ENCODE results near the gene MAP7.
"Not testable (repeated sequence)": the region's sequence is repeated elsewhere in the genome, so short reads cannot be mapped to it uniquely, and the experiment has no call there.

MAP7 gene

DNA sequence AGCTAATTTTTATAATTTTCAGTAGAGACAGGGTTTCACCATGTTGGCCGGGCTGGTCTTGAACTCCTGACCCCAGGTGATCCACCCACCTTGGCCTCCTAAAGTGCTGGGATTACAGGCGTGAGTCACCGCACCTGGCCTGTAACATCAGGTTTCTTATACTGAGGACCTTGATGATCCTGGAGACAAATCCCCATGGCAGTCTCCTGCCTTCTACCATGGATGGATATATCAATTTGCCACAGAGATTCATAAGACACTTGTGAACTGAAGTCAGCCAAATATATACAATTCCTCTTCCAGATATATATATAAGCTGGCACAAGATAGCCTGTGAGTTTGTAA lies 60.6 kb downstream of the MAP7 start:
- CTCF ChIA-PET = interaction anchor here (1.3 to 2.2 kb wide), 2 partner anchors 9 to 61 kb away, joined by 3 to 7 read pairs; partner anchors contain the start of gene MAP7
- H3K4me1 ChIP-seq (ENCODE audit: control extremely low read depth in 1 of 4, control insufficient read depth in 4 of 4, insufficient read depth in 4 of 4, low read length in 3 of 4); H3K36me3 ChIP-seq (ENCODE audit: control insufficient read depth in 4 of 4, insufficient read depth in 4 of 4, low read length in 3 of 4); H3K4me3 ChIP-seq (ENCODE audit: control insufficient read depth in 1 of 7, extremely low read depth in 1 of 7, insufficient read depth in 4 of 7, low read depth in 2 of 7, low read length in 6 of 7); DNase-seq; POLR2A ChIA-PET; H3K27me3 ChIP-seq (replicated peaks in 2 of 5; ENCODE audit: control insufficient read depth in 4 of 5, insufficient read depth in 5 of 5, low read length in 4 of 5); H3K27ac ChIP-seq (ENCODE audit: insufficient read depth in 1 of 2, low read depth in 1 of 2, low read length in 2 of 2, poor library complexity in 1 of 2, severe bottlenecking in 2 of 2); H3K9me3 ChIP-seq (ENCODE audit: control extremely low read depth in 1 of 5, control insufficient read depth in 4 of 5, insufficient read depth in 2 of 5, low read depth in 1 of 5, low read length in 4 of 5): not testable (repeated sequence)
- WGBS (ENCODE audit: insufficient coverage) = 100% methylated on average over 3 of the region's 3 CpGs

DNA sequence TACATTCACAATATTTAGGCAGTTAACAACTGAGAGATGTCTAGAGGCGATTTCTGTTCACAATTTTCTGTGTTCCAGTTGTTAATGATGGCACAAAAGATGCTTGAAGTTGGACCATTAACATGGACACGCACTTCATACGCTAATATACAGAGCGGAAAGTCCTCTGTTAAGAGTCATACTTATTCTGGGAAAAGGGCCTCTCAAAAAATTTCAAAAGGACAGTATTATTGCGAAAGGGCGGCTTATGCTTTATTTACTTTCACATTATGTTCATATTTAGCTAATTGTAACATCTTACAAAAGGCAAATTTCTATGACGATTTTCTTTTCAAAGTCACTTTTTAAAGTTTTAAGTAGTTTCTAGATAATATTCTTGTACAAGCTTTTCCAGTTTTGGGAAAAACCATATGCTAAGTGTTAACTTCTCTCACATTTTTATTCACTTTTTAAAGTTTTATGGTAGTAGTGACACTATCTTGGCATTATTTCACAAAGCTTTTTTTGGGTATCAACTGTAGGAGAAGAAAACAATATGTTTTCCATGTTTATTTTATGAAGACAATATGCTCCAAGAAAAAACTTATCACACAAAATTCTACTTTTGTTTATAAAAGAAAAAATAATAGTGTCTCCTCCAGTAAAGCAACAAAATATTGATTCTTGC lies 62.3 kb downstream of the MAP7 start:
- H3K27ac ChIP-seq (ENCODE audit: insufficient read depth in 1 of 2, low read depth in 1 of 2, low read length in 2 of 2, poor library complexity in 1 of 2, severe bottlenecking in 2 of 2) = no peak overlapping the region
- H3K4me3 ChIP-seq (ENCODE audit: control insufficient read depth in 1 of 7, extremely low read depth in 1 of 7, insufficient read depth in 4 of 7, low read depth in 2 of 7, low read length in 6 of 7) = no peak overlapping the region
- peaks cover 0 to 2% (median 0%) of the 10 kb centered on the region in 4 experiments for H3K36me3 ChIP-seq (ENCODE audit: control insufficient read depth in 4 of 4, insufficient read depth in 4 of 4, low read length in 3 of 4)
- no peaks in the 10 kb centered on the region for H3K27me3 ChIP-seq (replicated peaks in 2 of 5; ENCODE audit: control insufficient read depth in 4 of 5, insufficient read depth in 5 of 5, low read length in 4 of 5)
- no peak for DNase-seq
- ChIA-PET POLR2A (no interaction called here), CTCF (no interaction called here)
- peaks cover 0 to 5% (median under 1%) of the 10 kb centered on the region in 4 experiments for H3K4me1 ChIP-seq (ENCODE audit: control extremely low read depth in 1 of 4, control insufficient read depth in 4 of 4, insufficient read depth in 4 of 4, low read length in 3 of 4)
- H3K9me3 ChIP-seq (ENCODE audit: control extremely low read depth in 1 of 5, control insufficient read depth in 4 of 5, insufficient read depth in 2 of 5, low read depth in 1 of 5, low read length in 4 of 5) = no peaks in the 10 kb centered on the region
- WGBS (ENCODE audit: insufficient coverage) = 96% methylated on average over 4 of the region's 7 CpGs

DNA sequence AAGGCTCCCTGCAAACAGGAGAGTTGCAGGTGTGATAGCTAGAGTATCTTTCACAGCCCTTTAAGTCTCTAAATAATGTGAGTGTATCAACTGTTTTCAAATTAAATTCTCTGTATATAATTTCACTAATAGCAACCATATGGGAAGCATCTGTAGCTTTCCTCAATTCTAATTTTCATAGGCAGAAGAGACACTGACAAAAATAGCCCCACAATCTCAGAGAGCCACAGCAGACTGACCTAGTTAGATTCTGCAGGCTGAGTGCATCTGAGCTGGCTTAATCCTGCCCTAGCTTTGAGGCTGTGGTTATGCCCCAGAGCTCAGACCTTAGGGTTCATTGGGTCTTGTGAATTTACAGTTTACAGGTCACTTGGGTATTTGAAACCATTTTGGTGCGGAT lies 63.9 kb downstream of the MAP7 start:
- no peak overlapping the region for H3K27ac ChIP-seq (ENCODE audit: insufficient read depth in 1 of 2, low read depth in 1 of 2, low read length in 2 of 2, poor library complexity in 1 of 2, severe bottlenecking in 2 of 2)
- H3K4me3 ChIP-seq (ENCODE audit: control insufficient read depth in 1 of 7, extremely low read depth in 1 of 7, insufficient read depth in 4 of 7, low read depth in 2 of 7, low read length in 6 of 7) = no peak overlapping the region
- H3K9me3 ChIP-seq (ENCODE audit: control extremely low read depth in 1 of 5, control insufficient read depth in 4 of 5, insufficient read depth in 2 of 5, low read depth in 1 of 5, low read length in 4 of 5) = no peaks in the 10 kb centered on the region
- no peaks in the 10 kb centered on the region for H3K27me3 ChIP-seq (replicated peaks in 2 of 5; ENCODE audit: control insufficient read depth in 4 of 5, insufficient read depth in 5 of 5, low read length in 4 of 5)
- CTCF ChIA-PET = interaction anchor here (0.7 kb wide), 1 partner anchor 13 kb away, joined by 4 read pairs; no protein-coding TSS in a partner anchor
- H3K4me1 ChIP-seq (ENCODE audit: control extremely low read depth in 1 of 4, control insufficient read depth in 4 of 4, insufficient read depth in 4 of 4, low read length in 3 of 4) = peaks cover 0 to 5% (median under 1%) of the 10 kb centered on the region in 4 experiments
- no peak for DNase-seq
- peaks cover 0 to 2% (median 0%) of the 10 kb centered on the region in 4 experiments for H3K36me3 ChIP-seq (ENCODE audit: control insufficient read depth in 4 of 4, insufficient read depth in 4 of 4, low read length in 3 of 4)
- POLR2A ChIA-PET = no interaction called here
- no CpG with 5 or more reads among the region's 1 CpG for WGBS (ENCODE audit: insufficient coverage)

DNA sequence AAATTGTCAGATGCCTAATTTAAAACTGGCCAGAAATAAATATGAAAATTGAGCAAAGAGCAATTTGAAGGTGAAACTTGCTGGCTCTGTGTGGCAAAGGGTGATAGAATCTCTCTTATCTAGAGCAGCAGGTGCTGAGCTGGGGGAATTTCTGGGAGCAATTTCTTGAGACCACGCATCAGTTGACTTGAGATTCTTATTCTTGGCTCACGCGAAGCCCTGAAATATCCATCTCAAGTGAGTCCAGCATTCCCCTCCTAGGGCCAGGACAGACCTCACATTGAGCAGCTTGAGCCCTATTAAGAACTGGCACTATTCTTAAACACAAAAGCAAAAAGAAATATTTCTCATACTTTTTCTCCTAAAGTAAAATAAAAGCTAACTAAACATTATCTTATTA lies 66.3 kb downstream of the MAP7 start:
- CTCF ChIA-PET = interaction anchor here (1.6 kb wide), 1 partner anchor 43 kb away, joined by 4 read pairs; no protein-coding TSS in a partner anchor
- POLR2A ChIA-PET = no interaction called here
- Histone ChIP-seq H3K9me3 (ENCODE audit: control extremely low read depth in 1 of 5, control insufficient read depth in 4 of 5, insufficient read depth in 2 of 5, low read depth in 1 of 5, low read length in 4 of 5) (peaks cover 0 to 1% (median 0%) of the 10 kb centered on the region in 5 experiments), H3K4me3 (ENCODE audit: control insufficient read depth in 1 of 7, extremely low read depth in 1 of 7, insufficient read depth in 4 of 7, low read depth in 2 of 7, low read length in 6 of 7) (no peak overlapping the region), H3K27ac (ENCODE audit: insufficient read depth in 1 of 2, low read depth in 1 of 2, low read length in 2 of 2, poor library complexity in 1 of 2, severe bottlenecking in 2 of 2) (no peak overlapping the region), H3K27me3 (replicated peaks in 2 of 5; ENCODE audit: control insufficient read depth in 4 of 5, insufficient read depth in 5 of 5, low read length in 4 of 5) (no peaks in the 10 kb centered on the region), H3K4me1 (ENCODE audit: control extremely low read depth in 1 of 4, control insufficient read depth in 4 of 4, insufficient read depth in 4 of 4, low read length in 3 of 4) (peaks cover 0 to 5% (median under 1%) of the 10 kb centered on the region in 4 experiments), H3K36me3 (ENCODE audit: control insufficient read depth in 4 of 4, insufficient read depth in 4 of 4, low read length in 3 of 4) (peaks cover 0 to 2% (median 0%) of the 10 kb centered on the region in 4 experiments)
- peak in 2 of 3 donors; percentile 21 to 48 for DNase-seq
- 43% methylated on average over 3 of the region's 3 CpGs for whole genome bisulfite sequencing (ENCODE audit: insufficient coverage)

DNA sequence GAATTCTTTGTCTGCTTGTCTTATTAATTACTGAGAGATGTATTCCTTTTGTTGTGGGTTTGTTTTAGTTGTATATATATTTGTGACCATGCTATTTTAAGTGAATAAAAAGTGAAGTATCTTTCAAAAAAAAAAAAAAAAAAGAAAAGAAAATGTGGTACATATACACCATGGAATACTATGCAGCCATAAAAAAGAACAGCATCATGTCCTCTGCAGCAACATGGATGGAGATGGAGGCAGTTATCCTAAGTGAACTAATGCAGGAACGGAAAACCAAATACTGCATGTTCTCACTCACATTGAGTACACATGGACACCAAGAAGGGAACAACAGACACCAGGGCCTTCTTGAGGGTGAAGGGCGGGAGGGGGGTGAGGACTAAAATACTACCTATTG lies 67.2 kb downstream of the MAP7 start:
- CTCF ChIA-PET; H3K27ac ChIP-seq (ENCODE audit: insufficient read depth in 1 of 2, low read depth in 1 of 2, low read length in 2 of 2, poor library complexity in 1 of 2, severe bottlenecking in 2 of 2); H3K4me3 ChIP-seq (ENCODE audit: control insufficient read depth in 1 of 7, extremely low read depth in 1 of 7, insufficient read depth in 4 of 7, low read depth in 2 of 7, low read length in 6 of 7); H3K27me3 ChIP-seq (replicated peaks in 2 of 5; ENCODE audit: control insufficient read depth in 4 of 5, insufficient read depth in 5 of 5, low read length in 4 of 5); H3K9me3 ChIP-seq (ENCODE audit: control extremely low read depth in 1 of 5, control insufficient read depth in 4 of 5, insufficient read depth in 2 of 5, low read depth in 1 of 5, low read length in 4 of 5); H3K36me3 ChIP-seq (ENCODE audit: control insufficient read depth in 4 of 4, insufficient read depth in 4 of 4, low read length in 3 of 4); H3K4me1 ChIP-seq (ENCODE audit: control extremely low read depth in 1 of 4, control insufficient read depth in 4 of 4, insufficient read depth in 4 of 4, low read length in 3 of 4); DNase-seq: not testable (repeated sequence)
- POLR2A ChIA-PET = interaction anchor here (0.6 kb wide), 1 partner anchor 1728 kb away, joined by 4 read pairs; no protein-coding TSS in a partner anchor
- no CpG with 5 or more reads among the region's 2 CpGs for WGBS (ENCODE audit: insufficient coverage)

DNA sequence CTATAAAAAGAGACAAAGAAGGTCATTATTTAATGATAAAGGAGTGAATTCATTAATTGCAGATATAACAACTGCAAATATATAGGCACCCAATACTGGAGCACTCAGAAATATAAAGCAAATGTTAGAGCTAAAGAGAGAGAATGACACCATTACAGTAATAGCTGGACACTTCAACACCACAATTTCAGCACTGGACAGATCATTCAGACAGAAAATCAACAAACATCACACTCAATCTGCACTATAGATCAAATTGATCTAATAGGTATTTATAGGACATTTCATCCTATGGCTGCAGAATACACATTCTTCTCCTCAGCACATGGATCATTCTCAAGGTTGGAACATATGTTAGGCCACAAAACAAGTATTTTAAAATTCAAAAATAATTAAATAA lies 72.7 kb downstream of the MAP7 start:
- Histone ChIP-seq H3K27ac (ENCODE audit: insufficient read depth in 1 of 2, low read depth in 1 of 2, low read length in 2 of 2, poor library complexity in 1 of 2, severe bottlenecking in 2 of 2) (no peak overlapping the region), H3K4me1 (ENCODE audit: control extremely low read depth in 1 of 4, control insufficient read depth in 4 of 4, insufficient read depth in 4 of 4, low read length in 3 of 4) (no peaks in the 10 kb centered on the region), H3K27me3 (replicated peaks in 2 of 5; ENCODE audit: control insufficient read depth in 4 of 5, insufficient read depth in 5 of 5, low read length in 4 of 5) (no peaks in the 10 kb centered on the region), H3K4me3 (ENCODE audit: control insufficient read depth in 1 of 7, extremely low read depth in 1 of 7, insufficient read depth in 4 of 7, low read depth in 2 of 7, low read length in 6 of 7) (no peak overlapping the region), H3K9me3 (ENCODE audit: control extremely low read depth in 1 of 5, control insufficient read depth in 4 of 5, insufficient read depth in 2 of 5, low read depth in 1 of 5, low read length in 4 of 5) (peaks cover 0 to 2% (median 0%) of the 10 kb centered on the region in 5 experiments), H3K36me3 (ENCODE audit: control insufficient read depth in 4 of 4, insufficient read depth in 4 of 4, low read length in 3 of 4) (peaks cover 0 to 2% (median 0%) of the 10 kb centered on the region in 4 experiments)
- no peak for DNase-seq
- CTCF ChIA-PET = no interaction called here
- POLR2A ChIA-PET = no interaction called here

DNA sequence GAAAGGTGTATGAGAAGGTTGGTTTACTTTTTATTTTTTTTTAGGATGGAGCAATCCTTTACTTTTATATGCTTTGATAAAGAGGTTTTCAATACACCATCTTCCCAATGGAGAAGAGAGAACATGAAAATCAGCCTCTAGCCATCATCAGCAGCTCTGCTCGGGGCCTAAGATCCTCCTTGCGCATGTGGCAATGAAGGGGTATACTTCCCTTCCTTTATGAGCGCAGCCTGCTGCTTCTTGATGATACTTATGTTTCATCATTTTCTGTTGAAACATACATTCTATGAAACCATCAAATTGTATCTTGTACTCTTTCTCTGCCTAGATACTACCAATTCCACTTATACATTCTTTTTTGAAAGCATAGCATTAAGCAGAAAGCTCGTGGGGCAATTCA lies 74.5 kb downstream of the MAP7 start:
- 100% methylated on average over 3 of the region's 4 CpGs for WGBS (ENCODE audit: insufficient coverage)
- no peak overlapping the region for H3K27ac ChIP-seq (ENCODE audit: insufficient read depth in 1 of 2, low read depth in 1 of 2, low read length in 2 of 2, poor library complexity in 1 of 2, severe bottlenecking in 2 of 2)
- no peak overlapping the region for H3K4me3 ChIP-seq (ENCODE audit: control insufficient read depth in 1 of 7, extremely low read depth in 1 of 7, insufficient read depth in 4 of 7, low read depth in 2 of 7, low read length in 6 of 7)
- ChIA-PET CTCF (no interaction called here), POLR2A (no interaction called here)
- DNase-seq = no peak
- H3K4me1 ChIP-seq (ENCODE audit: control extremely low read depth in 1 of 4, control insufficient read depth in 4 of 4, insufficient read depth in 4 of 4, low read length in 3 of 4) = peaks cover 0 to 5% (median 4%) of the 10 kb centered on the region in 4 experiments
- peaks cover 0 to 2% (median 0%) of the 10 kb centered on the region in 4 experiments for H3K36me3 ChIP-seq (ENCODE audit: control insufficient read depth in 4 of 4, insufficient read depth in 4 of 4, low read length in 3 of 4)
- H3K27me3 ChIP-seq (replicated peaks in 2 of 5; ENCODE audit: control insufficient read depth in 4 of 5, insufficient read depth in 5 of 5, low read length in 4 of 5) = no peaks in the 10 kb centered on the region
- peaks cover 0 to 2% (median 0%) of the 10 kb centered on the region in 5 experiments for H3K9me3 ChIP-seq (ENCODE audit: control extremely low read depth in 1 of 5, control insufficient read depth in 4 of 5, insufficient read depth in 2 of 5, low read depth in 1 of 5, low read length in 4 of 5)

Data from common myeloid progenitor, CD34-positive (primary cell).